Measurements from ENCODE around the gene NEB. TPM values are rescaled to one million over a fixed set of nuclear protein-coding genes. Genes with fewer than 3 reads are reported as not detected.
"Not testable (repeated sequence)": the region's sequence is repeated elsewhere in the genome, so short reads cannot be mapped to it uniquely, and the experiment has no call there.

The NEB gene
- total RNA-seq, 1 donor from 2014 or later = 5.0 TPM

DNA sequence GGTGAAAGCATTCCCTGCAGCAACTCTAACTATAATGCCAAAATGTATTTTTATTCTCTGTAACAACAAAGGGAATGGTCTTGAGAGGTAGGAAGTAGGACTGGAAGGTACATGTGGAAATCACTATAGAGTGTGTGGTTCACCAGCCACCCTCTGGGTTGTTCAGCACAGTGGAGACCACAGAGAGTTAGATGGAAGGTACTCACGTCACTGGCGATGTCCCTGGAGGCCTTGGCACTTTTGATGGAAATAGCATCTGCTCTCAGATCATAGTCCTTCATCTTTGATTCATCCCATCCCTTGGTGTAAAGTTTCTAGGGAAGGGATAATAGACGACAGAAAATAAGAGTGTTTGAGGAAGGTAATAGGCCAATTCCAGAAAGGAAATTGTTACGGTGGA is 124.0 kb downstream of the NEB start:
- DNase-seq (ENCODE audit: extremely low spot score, unreplicated experiment) = no peak
- no peaks in the 10 kb centered on the region for H3K4me1 Mint-ChIP-seq (ENCODE audit: unreplicated experiment)
- no peaks in the 10 kb centered on the region for H3K36me3 Mint-ChIP-seq
- no peaks in the 10 kb centered on the region for H3K9me3 Mint-ChIP-seq
- TF ChIP-seq, protein P1, sequence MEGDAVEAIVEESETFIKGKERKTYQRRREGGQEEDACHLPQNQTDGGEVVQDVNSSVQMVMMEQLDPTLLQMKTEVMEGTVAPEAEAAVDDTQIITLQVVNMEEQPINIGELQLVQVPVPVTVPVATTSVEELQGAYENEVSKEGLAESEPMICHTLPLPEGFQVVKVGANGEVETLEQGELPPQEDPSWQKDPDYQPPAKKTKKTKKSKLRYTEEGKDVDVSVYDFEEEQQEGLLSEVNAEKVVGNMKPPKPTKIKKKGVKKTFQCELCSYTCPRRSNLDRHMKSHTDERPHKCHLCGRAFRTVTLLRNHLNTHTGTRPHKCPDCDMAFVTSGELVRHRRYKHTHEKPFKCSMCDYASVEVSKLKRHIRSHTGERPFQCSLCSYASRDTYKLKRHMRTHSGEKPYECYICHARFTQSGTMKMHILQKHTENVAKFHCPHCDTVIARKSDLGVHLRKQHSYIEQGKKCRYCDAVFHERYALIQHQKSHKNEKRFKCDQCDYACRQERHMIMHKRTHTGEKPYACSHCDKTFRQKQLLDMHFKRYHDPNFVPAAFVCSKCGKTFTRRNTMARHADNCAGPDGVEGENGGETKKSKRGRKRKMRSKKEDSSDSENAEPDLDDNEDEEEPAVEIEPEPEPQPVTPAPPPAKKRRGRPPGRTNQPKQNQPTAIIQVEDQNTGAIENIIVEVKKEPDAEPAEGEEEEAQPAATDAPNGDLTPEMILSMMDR (conservative IDR thresholded peaks at IDR 0.05) = no peak
- no peaks in the 10 kb centered on the region for H3K27me3 Mint-ChIP-seq
- H3K27ac Mint-ChIP-seq = no peak overlapping the region
- H3K4me3 Mint-ChIP-seq = no peak overlapping the region

DNA sequence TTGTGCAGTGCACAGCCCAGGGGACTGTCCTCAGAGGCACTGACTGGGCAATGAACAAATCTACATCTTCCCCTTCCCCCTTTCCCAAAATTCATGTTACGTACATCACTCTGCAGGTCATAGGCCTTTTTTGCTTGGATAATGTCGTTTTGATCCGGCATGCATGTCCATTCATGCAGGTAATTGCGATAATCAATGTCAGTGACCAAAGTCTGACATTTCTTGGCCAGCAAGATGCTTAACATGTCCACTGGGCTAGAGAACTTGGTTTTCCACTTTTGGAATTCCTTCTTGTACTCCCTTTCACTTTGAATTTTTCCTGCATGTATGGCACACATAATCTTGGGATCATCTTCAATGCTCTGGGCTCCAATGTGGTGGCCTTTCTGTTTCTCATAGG is 124.6 kb downstream of the NEB start:
- no peaks in the 10 kb centered on the region for H3K9me3 Mint-ChIP-seq
- H3K4me3 Mint-ChIP-seq = no peak overlapping the region
- H3K4me1 Mint-ChIP-seq (ENCODE audit: unreplicated experiment) = no peaks in the 10 kb centered on the region
- no peaks in the 10 kb centered on the region for H3K36me3 Mint-ChIP-seq
- TF ChIP-seq, protein P1 (conservative IDR thresholded peaks at IDR 0.05) = no peak
- DNase-seq (ENCODE audit: extremely low spot score, unreplicated experiment) = no peak
- no peaks in the 10 kb centered on the region for H3K27me3 Mint-ChIP-seq
- no peak overlapping the region for H3K27ac Mint-ChIP-seq

DNA sequence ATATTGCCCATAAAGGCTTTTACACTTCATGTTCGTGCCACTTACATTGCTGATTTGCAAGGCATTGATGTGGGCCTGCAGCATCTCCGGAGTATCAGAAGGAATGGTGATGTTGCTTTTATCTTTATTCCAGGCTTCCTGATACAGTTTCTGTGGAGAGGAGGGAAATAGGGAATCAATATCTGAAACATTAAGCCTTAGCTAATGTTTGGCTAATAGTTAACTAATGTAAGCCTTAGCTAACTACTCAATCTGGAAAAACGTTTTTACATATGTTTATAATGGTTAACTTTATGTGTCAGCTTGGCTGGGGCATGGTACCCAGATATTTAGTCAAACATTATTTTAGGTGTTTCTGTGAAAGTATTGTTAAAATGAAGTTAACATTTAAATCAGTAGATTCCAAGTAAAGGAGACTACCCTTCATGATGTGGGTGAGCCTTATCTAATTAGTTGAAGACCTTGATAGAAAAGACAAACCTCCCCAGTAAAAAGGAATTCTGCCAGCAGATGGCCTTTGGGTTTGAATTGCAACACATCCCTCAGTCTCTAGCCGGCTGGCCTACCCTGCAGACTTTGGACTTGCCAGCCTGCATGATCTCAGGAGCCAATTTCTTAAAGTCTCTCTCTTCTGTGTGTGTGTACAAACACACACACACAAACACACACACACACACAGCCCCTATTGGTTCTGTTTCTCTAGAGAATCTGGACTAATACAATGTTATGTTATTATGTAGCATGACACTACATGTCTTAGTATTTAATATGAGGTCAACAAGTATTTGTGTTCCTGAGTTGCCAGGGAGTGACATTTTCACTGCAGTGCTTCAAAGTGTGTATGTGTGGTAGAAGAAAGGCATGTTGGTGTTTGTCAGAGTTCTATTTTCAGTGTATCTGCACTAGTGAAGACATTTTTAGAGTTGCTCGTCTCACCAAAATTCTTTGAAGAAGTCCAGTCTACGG is 126.5 kb downstream of the NEB start:
- not testable (repeated sequence) for H3K36me3 Mint-ChIP-seq; DNase-seq (ENCODE audit: extremely low spot score, unreplicated experiment); H3K4me3 Mint-ChIP-seq; H3K27ac Mint-ChIP-seq; H3K27me3 Mint-ChIP-seq; H3K9me3 Mint-ChIP-seq; H3K4me1 Mint-ChIP-seq (ENCODE audit: unreplicated experiment)

DNA sequence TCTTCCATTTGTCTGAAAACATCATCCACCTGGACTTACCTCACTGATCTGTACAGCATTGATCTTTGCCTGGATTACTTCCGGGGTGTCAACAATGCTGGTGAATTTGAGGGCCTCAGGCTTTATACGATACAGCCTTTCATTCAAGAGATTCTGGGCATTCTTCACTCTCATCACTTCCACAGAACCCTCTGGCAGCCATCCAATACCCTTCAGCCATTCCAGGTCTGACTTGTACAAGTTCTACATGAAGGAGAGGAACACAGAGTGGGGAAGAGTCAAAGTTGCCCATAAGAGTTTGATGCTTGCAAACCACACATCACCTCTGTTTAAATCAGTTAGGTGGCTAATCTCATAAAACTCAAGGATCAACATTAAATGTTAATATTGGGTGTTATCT is 130.7 kb downstream of the NEB start:
- H3K4me3 Mint-ChIP-seq; H3K27me3 Mint-ChIP-seq; H3K27ac Mint-ChIP-seq; H3K4me1 Mint-ChIP-seq (ENCODE audit: unreplicated experiment); DNase-seq (ENCODE audit: extremely low spot score, unreplicated experiment); H3K9me3 Mint-ChIP-seq; H3K36me3 Mint-ChIP-seq: not testable (repeated sequence)

DNA sequence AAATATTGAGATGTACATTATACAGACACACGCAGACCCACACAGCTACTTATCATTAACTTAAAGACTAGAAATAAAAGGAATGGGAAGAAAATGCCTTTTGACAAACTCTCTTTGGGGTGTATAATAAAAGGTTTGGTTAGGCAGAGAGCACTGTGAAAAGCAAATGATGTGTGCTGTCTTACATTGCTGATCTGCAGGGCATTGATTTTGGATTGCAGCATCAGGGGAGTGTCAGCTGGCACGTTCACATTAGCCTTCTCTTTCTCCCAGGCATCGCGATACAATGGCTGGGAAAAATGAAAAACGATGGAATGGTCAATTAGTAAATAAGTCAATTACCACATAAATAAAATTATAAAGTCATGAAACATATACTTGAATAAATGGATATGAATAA is 131.9 kb downstream of the NEB start:
- not testable (repeated sequence) for H3K27me3 Mint-ChIP-seq; H3K4me1 Mint-ChIP-seq (ENCODE audit: unreplicated experiment); H3K36me3 Mint-ChIP-seq; H3K4me3 Mint-ChIP-seq; DNase-seq (ENCODE audit: extremely low spot score, unreplicated experiment); H3K9me3 Mint-ChIP-seq; H3K27ac Mint-ChIP-seq

DNA sequence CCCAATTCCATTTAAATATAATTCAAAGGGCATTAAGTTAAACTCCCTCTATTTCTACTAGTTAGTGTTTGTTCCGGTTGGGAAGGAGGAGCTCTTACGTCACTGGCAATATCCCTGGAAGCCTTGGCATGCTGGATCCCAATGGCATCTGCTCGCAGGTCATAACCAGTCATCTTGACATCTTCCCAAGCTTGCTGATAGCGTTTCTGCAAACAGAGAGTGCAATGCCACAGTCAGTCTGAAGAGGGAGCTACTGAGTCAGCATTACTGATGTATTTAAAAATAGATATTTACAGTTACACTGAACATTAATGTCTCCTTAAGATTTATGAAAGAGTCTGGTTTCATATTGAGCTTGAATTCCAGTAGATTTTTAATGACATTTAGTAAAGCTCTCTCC is 132.5 kb downstream of the NEB start:
- H3K36me3 Mint-ChIP-seq; H3K9me3 Mint-ChIP-seq; H3K27me3 Mint-ChIP-seq; DNase-seq (ENCODE audit: extremely low spot score, unreplicated experiment); H3K27ac Mint-ChIP-seq; H3K4me3 Mint-ChIP-seq; H3K4me1 Mint-ChIP-seq (ENCODE audit: unreplicated experiment): not testable (repeated sequence)

DNA sequence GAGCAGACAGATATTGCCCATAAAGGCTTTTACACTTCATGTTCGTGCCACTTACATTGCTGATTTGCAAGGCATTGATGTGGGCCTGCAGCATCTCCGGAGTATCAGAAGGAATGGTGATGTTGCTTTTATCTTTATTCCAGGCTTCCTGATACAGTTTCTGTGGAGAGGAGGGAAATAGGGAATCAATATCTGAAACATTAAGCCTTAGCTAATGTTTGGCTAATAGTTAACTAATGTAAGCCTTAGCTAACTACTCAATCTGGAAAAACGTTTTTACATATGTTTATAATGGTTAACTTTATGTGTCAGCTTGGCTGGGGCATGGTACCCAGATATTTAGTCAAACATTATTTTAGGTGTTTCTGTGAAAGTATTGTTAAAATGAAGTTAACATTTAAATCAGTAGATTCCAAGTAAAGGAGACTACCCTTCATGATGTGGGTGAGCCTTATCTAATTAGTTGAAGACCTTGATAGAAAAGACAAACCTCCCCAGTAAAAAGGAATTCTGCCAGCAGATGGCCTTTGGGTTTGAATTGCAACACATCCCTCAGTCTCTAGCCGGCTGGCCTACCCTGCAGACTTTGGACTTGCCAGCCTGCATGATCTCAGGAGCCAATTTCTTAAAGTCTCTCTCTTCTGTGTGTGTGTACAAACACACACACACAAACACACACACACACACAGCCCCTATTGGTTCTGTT is 137.2 kb downstream of the NEB start:
- H3K36me3 Mint-ChIP-seq; DNase-seq (ENCODE audit: extremely low spot score, unreplicated experiment); H3K27ac Mint-ChIP-seq; H3K4me1 Mint-ChIP-seq (ENCODE audit: unreplicated experiment); H3K4me3 Mint-ChIP-seq; H3K27me3 Mint-ChIP-seq; H3K9me3 Mint-ChIP-seq: not testable (repeated sequence)

DNA sequence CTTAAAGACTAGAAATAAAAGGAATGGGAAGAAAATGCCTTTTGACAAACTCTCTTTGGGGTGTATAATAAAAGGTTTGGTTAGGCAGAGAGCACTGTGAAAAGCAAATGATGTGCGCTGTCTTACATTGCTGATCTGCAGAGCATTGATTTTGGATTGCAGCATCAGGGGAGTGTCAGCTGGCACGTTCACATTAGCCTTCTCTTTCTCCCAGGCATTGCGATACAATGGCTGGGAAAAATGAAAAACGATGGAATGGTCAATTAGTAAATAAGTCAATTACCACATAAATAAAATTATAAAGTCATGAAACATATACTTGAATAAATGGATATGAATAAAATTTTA is 142.4 kb downstream of the NEB start:
- H3K27me3 Mint-ChIP-seq; DNase-seq (ENCODE audit: extremely low spot score, unreplicated experiment); H3K4me1 Mint-ChIP-seq (ENCODE audit: unreplicated experiment); H3K36me3 Mint-ChIP-seq; H3K4me3 Mint-ChIP-seq; H3K9me3 Mint-ChIP-seq; H3K27ac Mint-ChIP-seq: not testable (repeated sequence)

Measured in type B pancreatic cell (in vitro differentiated cells).